Fibroblast of the aortic adventitia (primary cell): Measurements from ENCODE around the gene DOHH. TPM values are rescaled to one million over a fixed set of nuclear protein-coding genes. Genes with fewer than 3 reads are reported as not detected.

Experiments used
- DNase-seq: peaks from one replicate; pipeline ENCODE4 v3.0.0-alpha.2; 2010; ENCODE audit warnings: low read depth
- H3K4me3 ChIP-seq: 2 replicates; pipeline ENCODE4 v1.5.1; 2011; ENCODE audit warnings: low read depth, mild to moderate bottlenecking, control low read depth, low read length, moderate library complexity
- CTCF ChIP-seq: IDR thresholded peaks from 2 replicates; pipeline ENCODE4 v1.5.1; 2011; ENCODE audit warnings: mild to moderate bottlenecking, low read length, control low read depth, inconsistent platforms; ENCODE audit not compliant: insufficient read depth
- total RNA-seq: library from RNA; depleted of rRNA; stranded (reverse); fragments of >200 nt; gene quantifications from 2 replicates; pipeline ENCODE4 v1.2.3, GENCODE V29; 2012; ENCODE audit warnings: low replicate concordance

DOHH gene
- total RNA-seq, 1 donor: 6.5 TPM

DNA sequence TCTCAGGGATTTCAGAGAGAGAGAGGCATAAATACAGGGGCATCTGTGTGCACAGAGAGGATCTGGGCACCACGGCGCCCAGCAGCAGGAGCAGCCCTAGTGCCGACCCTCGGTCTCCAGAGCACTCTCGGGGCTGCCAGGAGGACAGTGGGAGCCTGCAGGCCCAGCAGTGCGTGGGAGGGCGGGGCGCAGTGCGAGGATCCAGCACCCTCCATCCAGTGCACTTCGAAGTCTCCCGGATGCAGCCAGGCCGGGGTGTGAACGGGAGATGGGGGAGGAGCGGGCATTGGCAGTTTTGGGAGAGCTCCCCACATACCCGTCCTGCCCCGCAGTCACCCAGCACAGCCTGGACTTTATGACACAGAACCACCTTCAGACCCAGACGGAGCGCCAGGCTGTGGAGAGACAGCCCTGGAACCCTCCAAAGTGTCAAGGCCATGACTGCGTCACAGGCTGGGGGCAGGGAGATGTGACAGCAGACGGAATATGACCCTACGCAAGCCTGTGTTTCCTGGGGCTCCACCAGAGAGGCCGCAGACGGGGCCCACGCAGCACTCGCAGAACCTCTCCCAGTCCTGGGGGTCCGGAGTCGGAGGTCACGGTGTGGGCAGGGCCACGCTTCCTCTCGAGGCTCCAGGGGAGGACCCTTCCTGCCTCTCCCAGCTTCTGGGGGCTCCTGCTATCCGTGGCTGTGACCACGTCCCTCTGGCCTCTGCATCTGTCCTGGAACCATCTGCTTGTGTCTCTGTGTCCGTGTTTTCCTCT is 23.8 kb upstream of the DOHH start:
- no peak for DNase-seq
- no peak overlapping the region for H3K4me3 ChIP-seq
- TF ChIP-seq CTCF: no peak

- H3K4me3 ChIP-seq: no peak overlapping the region
- no peak for TF ChIP-seq CTCF
- DNase-seq: no peak
Observed at GRCh38 chr19:3523361-3524077, 23.0 kb upstream of the DOHH start.

- no peak overlapping the region for H3K4me3 ChIP-seq
- no peak for TF ChIP-seq CTCF
- DNase-seq: no peak
Observed at GRCh38 chr19:3522421-3523360, 22.2 kb upstream of the DOHH start.

GRCh38 chr19:3521104-3521445 is 20.6 kb upstream of the DOHH start:
- no peak for TF ChIP-seq CTCF
- H3K4me3 ChIP-seq: no peak overlapping the region
- no peak for DNase-seq

GRCh38 chr19:3520166-3521103 is 20.0 kb upstream of the DOHH start:
- no peak for DNase-seq
- TF ChIP-seq CTCF: no peak
- H3K4me3 ChIP-seq: no peak overlapping the region

DNA sequence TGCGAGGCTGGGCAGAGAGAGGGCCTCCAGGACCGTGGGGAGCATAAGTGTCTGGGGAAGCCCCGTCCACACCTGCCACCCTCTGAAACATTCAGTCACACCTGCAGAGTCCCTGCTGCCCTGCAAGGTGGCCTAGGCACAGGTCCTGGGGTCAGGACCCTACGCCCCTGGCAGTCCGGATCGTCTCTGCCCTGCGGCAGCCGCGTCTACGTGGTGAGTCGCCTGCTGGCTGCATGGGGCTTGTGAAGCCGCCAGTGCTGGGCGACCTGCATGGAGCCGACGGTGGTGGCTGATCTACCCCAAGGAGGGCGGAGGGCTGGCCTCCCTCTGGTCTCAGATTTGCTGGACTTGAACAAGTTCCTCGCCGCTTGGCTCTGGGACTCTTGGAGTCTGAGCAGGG is 18.7 kb upstream of the DOHH start:
- no peak for DNase-seq
- no peak for TF ChIP-seq CTCF
- H3K4me3 ChIP-seq: no peak overlapping the region
